Right atrium auricular region (tissue), 2 donors: ENCODE data around the gene GABRB3. TPM values are rescaled to one million over a fixed set of nuclear protein-coding genes. Genes with fewer than 3 reads are reported as not detected.
A peak's percentile ranks its signal among the peaks of the same experiment; 100 is the strongest.

ENCODE experiments used
- DNase-seq: peaks from one replicate; pipeline ENCODE4 v3.0.0-alpha.2; 2019; ENCODE audit warnings: low spot score
- H3K27ac ChIP-seq, 2 donors: fragments of 200-600 bp; sonication (generic); 1 replicate in 1 of 2; 2 replicates in 1 of 2; pipeline ENCODE4 v1.5.1; 2016 to 2019
- H3K27me3 ChIP-seq, 2 donors: fragments of 200-600 bp; sonication (generic); one replicate each; pipeline versions ENCODE4 v1.5.1 to v1.6.0; 2017 to 2019
- H3K36me3 ChIP-seq: fragments of 200-600 bp; sonication (generic); one replicate; pipeline ENCODE4 v1.5.1; 2016
- H3K4me1 ChIP-seq, 2 donors: fragments of 200-600 bp; sonication (generic); one replicate each; pipeline versions ENCODE4 v1.5.1 to v1.6.0; 2017 to 2019
- H3K4me3 ChIP-seq, 2 donors: fragments of 200-600 bp; sonication (generic); 1 replicate in 1 of 2; 2 replicates in 1 of 2; pipeline ENCODE4 v1.5.1; 2017 to 2019; ENCODE audit warnings: mild to moderate bottlenecking in 1 of 2, moderate library complexity in 1 of 2
- H3K9me3 ChIP-seq, 2 donors: fragments of 200-600 bp; sonication (generic); one replicate each; pipeline ENCODE4 v1.5.1; 2019
- CTCF ChIP-seq, 2 donors: fragments of 200-600 bp; sonication (generic); IDR thresholded peaks; one replicate each; pipeline ENCODE4 v1.5.1; 2019; ENCODE audit warnings: antibody characterized with exemption in 2 of 2
- total RNA-seq, 2 donors: library from RNA; depleted of rRNA; stranded (reverse); fragments of >200 nt; gene quantifications; one replicate each; pipeline ENCODE4 v1.1.0, GENCODE V29; 2016

GABRB3 gene
- total RNA-seq, 2 donors from 2014 or later = 12.9 to 20.9 TPM

- no peak for DNase-seq
- Histone ChIP-seq H3K27me3 (no peaks in the 10 kb centered on the region), H3K4me3 (no peak overlapping the region), H3K36me3 (no peaks in the 10 kb centered on the region), H3K27ac (peak overlapping the region; percentile 0 to 22), H3K9me3 (no peaks in the 10 kb centered on the region), H3K4me1 (peaks cover 0 to 18% of the 10 kb centered on the region in 2 donors)
- no peak for TF ChIP-seq CTCF (IDR thresholded peaks at IDR 0.05)
These were observed 211.0 kb downstream of the GABRB3 start for GRCh38 chr15:26561896-26562295.

GRCh38 chr15:26561130-26561529, 211.7 kb downstream of the GABRB3 start:
- H3K27ac ChIP-seq = no peak overlapping the region
- H3K4me1 ChIP-seq = peaks cover 0 to 18% of the 10 kb centered on the region in 2 donors
- H3K4me3 ChIP-seq = no peak overlapping the region
- H3K36me3 ChIP-seq = no peaks in the 10 kb centered on the region
- no peak for DNase-seq
- no peak for TF ChIP-seq CTCF (IDR thresholded peaks at IDR 0.05)
- no peaks in the 10 kb centered on the region for H3K27me3 ChIP-seq
- no peaks in the 10 kb centered on the region for H3K9me3 ChIP-seq

GRCh38 chr15:26555898-26556297, 217.0 kb downstream of the GABRB3 start:
- H3K36me3 ChIP-seq = no peaks in the 10 kb centered on the region

GRCh38 chr15:26551473-26551872, 221.4 kb downstream of the GABRB3 start:
- Histone ChIP-seq H3K4me3 (no peak overlapping the region), H3K36me3 (no peaks in the 10 kb centered on the region), H3K9me3 (no peaks in the 10 kb centered on the region), H3K27me3 (no peaks in the 10 kb centered on the region), H3K4me1 (peaks cover 0 to 8% of the 10 kb centered on the region in 2 donors), H3K27ac (no peak overlapping the region)
- TF ChIP-seq CTCF (IDR thresholded peaks at IDR 0.05) = no peak
- no peak for DNase-seq

More at GRCh38 chr15:26555898-26556297, 217.0 kb downstream of the GABRB3 start:
- no peak overlapping the region for H3K4me3 ChIP-seq
- H3K27me3 ChIP-seq = no peaks in the 10 kb centered on the region
- no peak overlapping the region for H3K27ac ChIP-seq
- no peak for DNase-seq
- H3K4me1 ChIP-seq = peaks cover 0 to 10% of the 10 kb centered on the region in 2 donors
- H3K9me3 ChIP-seq = no peaks in the 10 kb centered on the region
- no peak for TF ChIP-seq CTCF (IDR thresholded peaks at IDR 0.05)

GRCh38 chr15:26550880-26551279, 222.0 kb downstream of the GABRB3 start:
- H3K4me1 ChIP-seq = peaks cover 0 to 8% of the 10 kb centered on the region in 2 donors
- no peak overlapping the region for H3K27ac ChIP-seq
- no peak for TF ChIP-seq CTCF (IDR thresholded peaks at IDR 0.05)
- H3K9me3 ChIP-seq = no peaks in the 10 kb centered on the region
- H3K27me3 ChIP-seq = no peaks in the 10 kb centered on the region
- H3K4me3 ChIP-seq = no peak overlapping the region
- H3K36me3 ChIP-seq = no peaks in the 10 kb centered on the region
- DNase-seq = no peak

GRCh38 chr15:26537663-26538062, 235.2 kb downstream of the GABRB3 start:
- Histone ChIP-seq H3K27ac (no peak overlapping the region), H3K36me3 (no peaks in the 10 kb centered on the region), H3K9me3 (no peaks in the 10 kb centered on the region), H3K27me3 (no peaks in the 10 kb centered on the region), H3K4me3 (no peak overlapping the region), H3K4me1 (no peaks in the 10 kb centered on the region)
- DNase-seq = no peak
- no peak for TF ChIP-seq CTCF (IDR thresholded peaks at IDR 0.05)
